ENCODE results near the gene RASA3.

Gene RASA3

DNA sequence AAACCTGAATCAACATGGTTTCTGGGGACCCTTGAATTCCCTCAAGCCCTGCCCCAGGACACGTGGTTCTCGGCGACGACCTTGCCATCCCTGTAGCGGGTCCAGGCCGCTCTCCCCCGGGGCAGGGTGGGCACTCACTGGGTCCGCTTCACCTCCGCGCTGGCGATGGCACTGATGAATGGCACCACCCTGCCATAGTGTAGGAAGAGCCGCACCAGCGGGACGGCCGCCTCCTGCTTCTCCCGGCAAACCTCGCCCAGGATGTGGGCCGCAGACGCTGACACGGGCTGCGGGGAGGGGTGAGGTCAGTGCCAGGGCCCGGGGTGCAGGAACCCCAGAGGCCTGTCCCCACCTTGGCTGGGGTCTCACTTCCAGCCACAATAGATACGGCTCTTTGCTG, 114.5 kb downstream of the RASA3 start:
- Mint-ChIP-seq H3K36me3 (ENCODE audit: low read depth) (no peaks in the 10 kb centered on the region), H3K27ac (no peak overlapping the region), H3K4me3 (no peak overlapping the region), H3K4me1 (peaks cover 11% of the 10 kb centered on the region), H3K9me3 (no peaks in the 10 kb centered on the region), H3K27me3 (ENCODE audit: low read depth, poor library complexity) (no peaks in the 10 kb centered on the region)
- DNase-seq: no peak
- TF ChIP-seq, protein P1, sequence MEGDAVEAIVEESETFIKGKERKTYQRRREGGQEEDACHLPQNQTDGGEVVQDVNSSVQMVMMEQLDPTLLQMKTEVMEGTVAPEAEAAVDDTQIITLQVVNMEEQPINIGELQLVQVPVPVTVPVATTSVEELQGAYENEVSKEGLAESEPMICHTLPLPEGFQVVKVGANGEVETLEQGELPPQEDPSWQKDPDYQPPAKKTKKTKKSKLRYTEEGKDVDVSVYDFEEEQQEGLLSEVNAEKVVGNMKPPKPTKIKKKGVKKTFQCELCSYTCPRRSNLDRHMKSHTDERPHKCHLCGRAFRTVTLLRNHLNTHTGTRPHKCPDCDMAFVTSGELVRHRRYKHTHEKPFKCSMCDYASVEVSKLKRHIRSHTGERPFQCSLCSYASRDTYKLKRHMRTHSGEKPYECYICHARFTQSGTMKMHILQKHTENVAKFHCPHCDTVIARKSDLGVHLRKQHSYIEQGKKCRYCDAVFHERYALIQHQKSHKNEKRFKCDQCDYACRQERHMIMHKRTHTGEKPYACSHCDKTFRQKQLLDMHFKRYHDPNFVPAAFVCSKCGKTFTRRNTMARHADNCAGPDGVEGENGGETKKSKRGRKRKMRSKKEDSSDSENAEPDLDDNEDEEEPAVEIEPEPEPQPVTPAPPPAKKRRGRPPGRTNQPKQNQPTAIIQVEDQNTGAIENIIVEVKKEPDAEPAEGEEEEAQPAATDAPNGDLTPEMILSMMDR (IDR thresholded peaks at IDR 0.05): no peak

DNA sequence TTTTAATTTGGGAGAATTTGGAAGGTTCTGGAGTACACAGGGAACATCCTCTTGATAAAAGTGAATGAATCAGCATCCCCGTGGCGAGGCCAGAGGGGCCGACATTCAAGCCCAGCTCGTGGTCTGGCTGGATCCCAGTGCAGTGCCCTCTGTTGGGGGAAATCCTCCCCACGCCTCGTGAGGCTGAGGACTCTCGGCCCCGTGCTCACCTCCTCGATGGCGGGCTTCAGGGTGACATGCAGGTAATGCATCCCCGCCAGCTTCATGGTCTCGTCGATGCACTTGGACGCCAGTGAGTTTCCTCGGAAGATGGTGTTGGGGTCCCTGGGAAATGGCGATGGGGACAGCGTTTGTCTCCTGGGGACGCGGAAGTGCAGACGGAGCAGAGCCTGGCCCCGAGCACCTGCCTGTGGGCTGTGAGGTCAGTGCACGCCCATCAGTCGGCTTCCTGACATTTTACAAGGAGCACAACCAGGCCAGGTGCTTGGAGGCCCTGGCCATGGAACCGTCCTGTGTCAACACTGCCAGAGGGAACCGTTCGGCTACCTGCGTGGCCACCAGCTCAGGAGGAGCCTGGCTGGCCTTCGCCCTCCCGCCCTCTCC, 115.3 kb downstream of the RASA3 start:
- Mint-ChIP-seq H3K27ac (no peak overlapping the region), H3K4me1 (peaks cover 11% of the 10 kb centered on the region), H3K36me3 (ENCODE audit: low read depth) (no peaks in the 10 kb centered on the region), H3K9me3 (no peaks in the 10 kb centered on the region), H3K27me3 (ENCODE audit: low read depth, poor library complexity) (no peaks in the 10 kb centered on the region), H3K4me3 (no peak overlapping the region)
- DNase-seq: no peak
- TF ChIP-seq, protein P1 (IDR thresholded peaks at IDR 0.05): peak; percentile 10

DNA sequence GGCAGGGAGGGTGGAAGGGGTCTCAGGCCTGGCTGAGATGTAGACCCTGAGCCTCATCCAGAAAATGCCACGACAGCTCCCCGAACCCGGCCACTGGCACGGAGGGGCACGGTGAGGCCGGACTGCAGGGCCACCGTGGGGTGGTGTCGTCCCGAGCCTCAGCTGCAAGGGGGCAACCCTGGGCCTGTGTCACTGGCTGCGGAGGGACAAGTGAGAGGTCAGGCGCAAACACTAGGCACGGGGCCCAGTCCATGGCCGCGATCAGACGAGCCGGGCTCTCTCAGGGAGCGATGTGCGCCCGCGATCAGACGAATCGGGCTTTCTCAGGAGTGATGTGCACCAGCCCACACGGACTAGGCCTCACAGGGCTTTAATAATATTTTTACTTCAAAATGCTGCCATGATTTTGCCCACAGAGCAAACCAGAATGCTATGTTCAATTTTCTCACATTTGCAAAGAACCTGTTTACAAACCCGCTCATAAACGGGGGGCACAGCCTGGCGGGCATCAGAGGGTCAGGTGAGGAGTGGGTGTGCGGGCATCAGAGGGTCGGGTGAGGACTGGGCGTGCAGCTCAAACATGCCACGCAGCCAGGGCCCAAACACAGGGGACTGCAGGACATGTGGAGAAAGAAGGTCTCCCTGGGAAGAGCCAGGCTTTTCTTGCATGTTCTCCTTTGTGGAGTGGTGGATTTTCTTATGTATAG, 115.9 kb downstream of the RASA3 start:
- Mint-ChIP-seq H3K4me3 (no peak overlapping the region), H3K27me3 (ENCODE audit: low read depth, poor library complexity) (no peaks in the 10 kb centered on the region), H3K9me3 (no peaks in the 10 kb centered on the region), H3K4me1 (peaks cover 11% of the 10 kb centered on the region), H3K27ac (no peak overlapping the region), H3K36me3 (ENCODE audit: low read depth) (no peaks in the 10 kb centered on the region)
- TF ChIP-seq, protein P1 (IDR thresholded peaks at IDR 0.05): no peak
- no peak for DNase-seq

DNA sequence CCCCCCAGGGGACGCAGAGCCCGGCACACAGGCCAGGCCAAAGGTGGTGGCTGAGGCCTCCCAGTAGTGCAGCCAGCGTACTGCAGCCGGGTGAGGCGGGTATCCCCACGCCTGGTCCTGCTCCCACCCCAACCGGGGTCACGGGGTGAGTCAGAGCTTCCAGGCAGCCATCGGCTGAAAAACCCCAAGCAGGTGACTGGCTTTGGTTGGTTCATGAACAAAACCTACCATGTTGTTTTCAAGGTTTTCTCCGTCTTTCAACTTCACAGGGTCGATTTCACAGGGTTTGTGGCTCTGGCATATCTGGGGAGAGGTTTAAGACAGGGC, 116.5 kb downstream of the RASA3 start:
- Mint-ChIP-seq H3K27ac (no peak overlapping the region), H3K27me3 (ENCODE audit: low read depth, poor library complexity) (no peaks in the 10 kb centered on the region), H3K36me3 (ENCODE audit: low read depth) (peaks cover 4% of the 10 kb centered on the region), H3K4me1 (peaks cover 11% of the 10 kb centered on the region), H3K4me3 (no peak overlapping the region), H3K9me3 (no peaks in the 10 kb centered on the region)
- TF ChIP-seq, protein P1 (IDR thresholded peaks at IDR 0.05): no peak
- no peak for DNase-seq

DNA sequence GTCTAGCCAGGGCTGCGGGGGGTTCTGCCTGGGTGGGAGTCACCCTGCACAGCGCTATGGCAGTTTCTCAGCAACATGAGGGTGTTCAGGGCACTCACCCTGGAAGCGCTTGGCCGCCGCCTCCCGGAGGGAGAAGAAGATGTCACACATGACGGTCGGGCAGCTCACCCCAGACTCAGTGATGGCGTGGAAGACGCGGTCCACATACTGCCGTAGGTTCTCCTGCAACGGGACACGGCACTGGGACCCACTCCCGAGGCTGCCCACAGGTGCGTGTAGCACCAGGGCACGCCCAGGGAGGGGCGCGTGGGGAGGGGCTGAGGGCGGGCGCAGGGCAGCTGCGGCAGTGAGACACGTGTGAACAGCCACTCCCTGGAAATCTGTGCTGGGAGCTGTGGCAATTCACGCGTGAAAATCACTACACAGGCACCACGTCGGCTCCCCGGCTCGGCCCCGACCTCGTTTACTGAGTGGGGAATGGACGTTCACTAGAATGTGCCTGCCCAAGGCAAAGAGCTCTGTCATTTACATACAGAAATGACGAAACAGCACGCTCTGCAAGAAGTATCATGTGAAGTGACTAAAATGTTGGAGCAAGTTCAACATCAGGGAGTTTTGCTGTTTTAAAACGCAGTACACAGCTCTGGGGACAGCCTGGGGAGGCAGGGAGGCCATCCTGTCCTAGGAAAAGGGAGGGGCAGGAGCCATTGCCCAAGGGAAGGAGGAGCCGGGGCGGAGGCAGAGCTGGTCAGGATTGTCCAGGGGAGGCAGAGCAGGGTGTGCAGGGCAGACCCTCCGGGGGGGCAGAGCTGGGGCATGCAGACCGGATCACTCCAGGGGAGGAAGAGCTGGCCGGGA, 117.1 kb downstream of the RASA3 start:
- TF ChIP-seq, protein P1 (IDR thresholded peaks at IDR 0.05): no peak
- Mint-ChIP-seq H3K4me3 (no peak overlapping the region), H3K9me3 (no peaks in the 10 kb centered on the region), H3K27me3 (ENCODE audit: low read depth, poor library complexity) (no peaks in the 10 kb centered on the region), H3K4me1 (peaks cover 11% of the 10 kb centered on the region), H3K36me3 (ENCODE audit: low read depth) (peaks cover 7% of the 10 kb centered on the region), H3K27ac (peak overlapping the region; percentile 83)
- no peak for DNase-seq
